Effector memory CD4-positive, alpha-beta T cell (primary cell): ENCODE results near the gene COL4A6.

Experiments
- DNase-seq, 3 donors: peaks; one replicate each; pipeline ENCODE4 v3.0.0-alpha.2; 2020
- H3K27ac ChIP-seq: 2 replicates; pipeline ENCODE4 v1.7.0; 2013; ENCODE audit warnings: mild to moderate bottlenecking, low read length, moderate library complexity; ENCODE audit not compliant: insufficient read depth, poor library complexity, severe bottlenecking
- H3K27me3 ChIP-seq: replicated peaks from 2 replicates; pipeline ENCODE4 v1.7.0; 2013; ENCODE audit warnings: mild to moderate bottlenecking, low read length; ENCODE audit not compliant: insufficient read depth, control insufficient read depth, poor library complexity, severe bottlenecking
- H3K36me3 ChIP-seq: 2 replicates; pipeline ENCODE4 v1.7.0; 2013; ENCODE audit warnings: mild to moderate bottlenecking, low read length, moderate library complexity; ENCODE audit not compliant: control insufficient read depth, insufficient read depth
- H3K4me1 ChIP-seq: 2 replicates; pipeline ENCODE4 v1.7.0; 2013; ENCODE audit warnings: low read length, mild to moderate bottlenecking; ENCODE audit not compliant: control insufficient read depth, insufficient read depth, poor library complexity, severe bottlenecking
- H3K4me3 ChIP-seq: 2 replicates; pipeline ENCODE4 v1.7.0; 2013; ENCODE audit warnings: low read length, low read depth, mild to moderate bottlenecking; ENCODE audit not compliant: insufficient read depth, poor library complexity, severe bottlenecking
- H3K9me3 ChIP-seq: 2 replicates; pipeline ENCODE4 v1.7.0; 2013; ENCODE audit warnings: mild to moderate bottlenecking, low read length, moderate library complexity; ENCODE audit not compliant: control insufficient read depth

The COL4A6 gene

GRCh38 chrX:108224727-108225621 lies 213.2 kb downstream of the COL4A6 start:
- no peaks in the 10 kb centered on the region for H3K9me3 ChIP-seq
- H3K4me3 ChIP-seq: no peak overlapping the region
- H3K27ac ChIP-seq: no peak overlapping the region
- no peaks in the 10 kb centered on the region for H3K27me3 ChIP-seq
- no peaks in the 10 kb centered on the region for H3K4me1 ChIP-seq
- no peak for DNase-seq
- H3K36me3 ChIP-seq: no peaks in the 10 kb centered on the region

GRCh38 chrX:108224218-108224617 lies 214.0 kb downstream of the COL4A6 start:
- H3K9me3 ChIP-seq: no peaks in the 10 kb centered on the region
- H3K27me3 ChIP-seq: no peaks in the 10 kb centered on the region
- H3K4me1 ChIP-seq: no peaks in the 10 kb centered on the region
- H3K36me3 ChIP-seq: no peaks in the 10 kb centered on the region
- H3K4me3 ChIP-seq: no peak overlapping the region
- no peak for DNase-seq
- H3K27ac ChIP-seq: no peak overlapping the region

- Histone ChIP-seq H3K4me1 (no peaks in the 10 kb centered on the region), H3K27ac (no peak overlapping the region), H3K36me3 (no peaks in the 10 kb centered on the region), H3K27me3 (no peaks in the 10 kb centered on the region), H3K9me3 (no peaks in the 10 kb centered on the region), H3K4me3 (no peak overlapping the region)
- no peak for DNase-seq
These were observed 214.6 kb downstream of the COL4A6 start for GRCh38 chrX:108223585-108223984.

GRCh38 chrX:108221301-108221864 lies 216.8 kb downstream of the COL4A6 start:
- Histone ChIP-seq H3K4me1 (no peaks in the 10 kb centered on the region), H3K9me3 (no peaks in the 10 kb centered on the region), H3K36me3 (no peaks in the 10 kb centered on the region), H3K4me3 (no peak overlapping the region), H3K27ac (no peak overlapping the region), H3K27me3 (no peaks in the 10 kb centered on the region)
- no peak for DNase-seq

GRCh38 chrX:108219949-108220601 lies 218.1 kb downstream of the COL4A6 start:
- Histone ChIP-seq H3K27me3 (no peaks in the 10 kb centered on the region), H3K4me1 (no peaks in the 10 kb centered on the region), H3K9me3 (no peaks in the 10 kb centered on the region), H3K27ac (no peak overlapping the region), H3K4me3 (no peak overlapping the region), H3K36me3 (no peaks in the 10 kb centered on the region)
- DNase-seq: no peak

- Histone ChIP-seq H3K27me3 (no peaks in the 10 kb centered on the region), H3K36me3 (no peaks in the 10 kb centered on the region), H3K9me3 (no peaks in the 10 kb centered on the region), H3K4me3 (no peak overlapping the region), H3K4me1 (no peaks in the 10 kb centered on the region), H3K27ac (no peak overlapping the region)
- no peak for DNase-seq
These were observed 220.3 kb downstream of the COL4A6 start for GRCh38 chrX:108217876-108218275.

- H3K36me3 ChIP-seq: no peaks in the 10 kb centered on the region
- no peak for DNase-seq
- no peaks in the 10 kb centered on the region for H3K27me3 ChIP-seq
- H3K9me3 ChIP-seq: no peaks in the 10 kb centered on the region
- H3K4me3 ChIP-seq: no peak overlapping the region
- H3K27ac ChIP-seq: no peak overlapping the region
- H3K4me1 ChIP-seq: no peaks in the 10 kb centered on the region
These were observed 221.2 kb downstream of the COL4A6 start for GRCh38 chrX:108216919-108217571.

GRCh38 chrX:108216405-108216804 lies 221.8 kb downstream of the COL4A6 start:
- DNase-seq: no peak
- Histone ChIP-seq H3K36me3 (no peaks in the 10 kb centered on the region), H3K9me3 (no peaks in the 10 kb centered on the region), H3K27me3 (no peaks in the 10 kb centered on the region), H3K27ac (no peak overlapping the region), H3K4me3 (no peak overlapping the region), H3K4me1 (no peaks in the 10 kb centered on the region)

GRCh38 chrX:108211301-108211700 lies 226.9 kb downstream of the COL4A6 start:
- no peak overlapping the region for H3K4me3 ChIP-seq

More at GRCh38 chrX:108211301-108211700, 226.9 kb downstream of the COL4A6 start:
- Histone ChIP-seq H3K27me3 (no peaks in the 10 kb centered on the region), H3K9me3 (no peaks in the 10 kb centered on the region), H3K4me1 (no peaks in the 10 kb centered on the region), H3K36me3 (no peaks in the 10 kb centered on the region), H3K27ac (no peak overlapping the region)
- no peak for DNase-seq
